Breast epithelium (tissue), 4 donors: ENCODE measurements around the gene HHATL. TPM values are rescaled to one million over a fixed set of nuclear protein-coding genes. Genes with fewer than 3 reads are reported as not detected.

Experiments
- DNase-seq, 2 donors: peaks; one replicate each; pipeline ENCODE4 v3.0.0-alpha.2; 2019; ENCODE audit warnings: low spot score in 2 of 2
- H3K27ac ChIP-seq, 2 donors: fragments of 200-600 bp; sonication (generic) in 1 of 2; one replicate each; pipeline ENCODE4 v1.5.1; 2016 to 2019; ENCODE audit warnings: mild to moderate bottlenecking in 1 of 2
- H3K27me3 ChIP-seq, 2 donors: fragments of 200-600 bp; sonication (generic) in 1 of 2; one replicate each; pipeline versions ENCODE4 v1.5.1 to v1.6.0; 2017 to 2019; ENCODE audit warnings: control low read depth in 1 of 2, mild to moderate bottlenecking in 1 of 2
- H3K36me3 ChIP-seq: fragments of 200-600 bp; one replicate; pipeline ENCODE4 v1.5.1; 2019
- H3K4me1 ChIP-seq, 2 donors: fragments of 200-600 bp; sonication (generic); one replicate each; pipeline ENCODE4 v1.5.1; 2016 to 2019; ENCODE audit warnings: control low read depth in 1 of 2
- H3K4me3 ChIP-seq, 3 donors: fragments of 200-600 bp; sonication (generic); 1 replicate in 2 of 3; 2 replicates in 1 of 3; pipeline ENCODE4 v1.5.1; 2016 to 2019; ENCODE audit warnings: mild to moderate bottlenecking in 3 of 3, moderate library complexity in 2 of 3
- H3K9me3 ChIP-seq, 2 donors: fragments of 200-600 bp; sonication (generic) in 1 of 2; one replicate each; pipeline ENCODE4 v1.5.1; 2016 to 2019; ENCODE audit warnings: control low read depth in 1 of 2
- CTCF ChIP-seq, 3 donors: fragments of 450-650 bp; IDR thresholded peaks; one replicate each; pipeline ENCODE4 v1.5.1; 2016 to 2017; ENCODE audit warnings: antibody characterized with exemption in 3 of 3, mild to moderate bottlenecking in 3 of 3, moderate library complexity in 3 of 3
- POLR2A ChIP-seq: fragments of 450-650 bp; IDR thresholded peaks from one replicate; pipeline ENCODE4 v1.6.1; 2016; ENCODE audit warnings: antibody characterized with exemption, mild to moderate bottlenecking, moderate library complexity
- POLR2AphosphoS5 ChIP-seq, 3 donors: sonication (generic); formaldehyde crosslinking; IDR thresholded peaks; one replicate each; pipeline ENCODE4 v1.6.1; 2017; ENCODE audit warnings: antibody characterized with exemption in 3 of 3
- intact Hi-C: fragments of 100-400 bp; cut with DNase I; formaldehyde crosslinking; loops from one replicate; pipeline ENCODE4 v1.15.1; 2023; ENCODE audit warnings: low total_unique reads
- total RNA-seq, 3 donors: library from RNA; depleted of rRNA; stranded (reverse); fragments of >200 nt; gene quantifications; one replicate each; pipeline ENCODE4 v1.1.0, GENCODE V29; 2016

HHATL gene
- total RNA-seq, 3 donors from 2014 or later, result 0.32 to 1.6 TPM; not detected in 1

DNA sequence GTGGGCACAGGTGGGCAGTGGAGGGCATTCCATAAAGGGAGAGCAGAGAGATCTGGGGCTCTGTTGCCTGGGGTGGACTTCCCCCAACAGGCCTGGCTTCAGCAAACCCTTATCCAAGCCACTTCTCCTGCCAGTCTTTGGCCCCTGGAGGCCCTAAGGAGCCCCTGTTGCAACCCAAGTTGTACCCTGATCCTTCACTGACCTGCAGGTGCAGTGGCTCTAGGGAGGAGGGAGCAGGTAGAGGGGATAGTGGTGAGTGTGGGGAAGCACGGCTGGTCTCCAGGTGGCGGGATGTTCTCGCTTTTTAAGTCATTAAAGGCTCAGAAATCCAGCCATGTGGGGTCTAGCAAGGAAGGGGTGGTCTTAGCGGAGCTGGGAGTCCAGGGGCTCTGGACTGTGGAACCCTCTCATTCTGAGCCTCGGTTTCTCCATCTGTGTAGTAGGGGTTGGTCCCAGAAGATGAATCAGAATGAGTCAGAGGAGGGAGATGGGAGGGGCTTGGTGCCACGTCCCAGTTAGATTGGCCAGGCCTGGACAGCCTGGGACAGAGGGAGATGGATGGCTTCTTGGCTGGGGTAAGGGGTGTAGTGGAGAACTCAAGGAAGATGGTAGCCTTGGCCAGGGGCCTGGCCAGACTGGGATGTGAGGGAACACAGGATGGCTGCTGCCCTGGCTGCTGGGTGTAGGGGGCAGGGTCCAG is 46.5 kb downstream of the HHATL start:
- Histone ChIP-seq H3K27ac (peak overlapping the region; percentile 89 to 98), H3K9me3 (no peaks in the 10 kb centered on the region), H3K36me3 (no peaks in the 10 kb centered on the region), H3K27me3 (no peaks in the 10 kb centered on the region), H3K4me1 (peaks cover 10 to 18% of the 10 kb centered on the region in 2 donors), H3K4me3 (peak overlapping the region in 2 of 3 donors; percentile 86 to 97)
- TF ChIP-seq POLR2A, result no peak
- no peak for TF ChIP-seq POLR2AphosphoS5 (IDR thresholded peaks at IDR 0.05)
- no peak for DNase-seq
- intact Hi-C loops, result no loop called here

- Histone ChIP-seq H3K27me3 (no peaks in the 10 kb centered on the region), H3K27ac (peak overlapping the region; percentile 89 to 98), H3K9me3 (no peaks in the 10 kb centered on the region), H3K4me1 (peaks cover 10 to 18% of the 10 kb centered on the region in 2 donors), H3K4me3 (peak overlapping the region; percentile 75 to 97 (median 86)), H3K36me3 (no peaks in the 10 kb centered on the region)
- DNase-seq, result peak in 1 of 2 donors; percentile 46
- intact Hi-C loops, result no loop called here
- TF ChIP-seq POLR2AphosphoS5 (IDR thresholded peaks at IDR 0.05), result peak in 1 of 3 donors; percentile 32
- TF ChIP-seq CTCF (IDR thresholded peaks at IDR 0.05), result no peak
Observed at GRCh38 chr3:42655331-42655888, 47.2 kb downstream of the HHATL start.

- Histone ChIP-seq H3K36me3 (no peaks in the 10 kb centered on the region), H3K27ac (peak overlapping the region; percentile 89 to 98), H3K27me3 (no peaks in the 10 kb centered on the region), H3K4me3 (peak overlapping the region; percentile 75 to 97 (median 86)), H3K4me1 (peaks cover 10 to 18% of the 10 kb centered on the region in 2 donors), H3K9me3 (no peaks in the 10 kb centered on the region)
- DNase-seq, result peak in 1 of 2 donors; percentile 52
- no peak for TF ChIP-seq POLR2A
- TF ChIP-seq CTCF (IDR thresholded peaks at IDR 0.05), result no peak
- no peak for TF ChIP-seq POLR2AphosphoS5 (IDR thresholded peaks at IDR 0.05)
- intact Hi-C loops, result no loop called here
Observed at GRCh38 chr3:42654331-42655201, 48.0 kb downstream of the HHATL start.

GRCh38 chr3:42653560-42654330 is 48.9 kb downstream of the HHATL start, which contains the start of gene ZBTB47:
TSS of gene ZBTB47 (plus strand) at chr3:42653697. CDS start at chr3:42658356, 4,659 bp downstream.
- H3K27ac ChIP-seq, result peak within 1 kb of the TSS; percentile 89 to 98
- H3K4me3 ChIP-seq, result peak within 1 kb of the TSS; percentile 75 to 97 (median 86)
- H3K9me3 ChIP-seq, result no peaks in the 10 kb centered on the region
- TF ChIP-seq POLR2AphosphoS5 (IDR thresholded peaks at IDR 0.05), result peak in 1 of 3 donors; percentile 15
- TF ChIP-seq POLR2A, result no peak
- TF ChIP-seq CTCF (IDR thresholded peaks at IDR 0.05), result no peak
- intact Hi-C loops, result no loop called here
- no peaks in the 10 kb centered on the region for H3K27me3 ChIP-seq
- peak in 1 of 2 donors; percentile 58 for DNase-seq
- no peaks in the 10 kb centered on the region for H3K36me3 ChIP-seq
- peaks cover 10 to 18% of the 10 kb centered on the region in 2 donors for H3K4me1 ChIP-seq

DNA sequence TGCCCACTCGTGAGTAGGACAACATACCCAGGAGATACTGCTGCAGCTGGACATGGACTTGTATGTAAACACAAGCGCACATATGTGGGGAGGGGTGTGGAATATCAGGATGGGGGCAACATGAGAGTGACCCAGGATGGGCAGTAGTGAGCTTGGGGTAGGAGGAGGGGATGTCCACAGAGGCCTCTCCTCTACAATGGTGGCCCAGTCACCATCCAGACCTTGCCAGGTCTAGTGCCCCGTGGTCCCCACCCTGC is 49.4 kb downstream of the HHATL start:
- Histone ChIP-seq H3K4me3 (peak overlapping the region; percentile 75 to 97 (median 86)), H3K27me3 (no peaks in the 10 kb centered on the region), H3K9me3 (no peaks in the 10 kb centered on the region), H3K4me1 (peaks cover 10 to 18% of the 10 kb centered on the region in 2 donors), H3K36me3 (no peaks in the 10 kb centered on the region), H3K27ac (peak overlapping the region; percentile 89 to 98)
- no peak for TF ChIP-seq POLR2AphosphoS5 (IDR thresholded peaks at IDR 0.05)
- no peak for TF ChIP-seq CTCF (IDR thresholded peaks at IDR 0.05)
- TF ChIP-seq POLR2A, result no peak
- DNase-seq, result no peak
- intact Hi-C loops, result no loop called here
